HG03175 (cell line): Measurements from ENCODE around the gene TRAPPC10.

Experiments used
- ATAC-seq: cut with Tn5 transposase; IDR thresholded peaks from one replicate; pipeline ENCODE4 v1.9.1; 2021; ENCODE audit warnings: mild to moderate bottlenecking, moderate library complexity; ENCODE audit not compliant: unreplicated experiment

TRAPPC10 gene

GRCh38 chr21:44002511-44002910, 9.6 kb upstream of the TRAPPC10 start:
- no peak for ATAC-seq

GRCh38 chr21:44003307-44003966, 8.7 kb upstream of the TRAPPC10 start:
- ATAC-seq: no peak

DNA sequence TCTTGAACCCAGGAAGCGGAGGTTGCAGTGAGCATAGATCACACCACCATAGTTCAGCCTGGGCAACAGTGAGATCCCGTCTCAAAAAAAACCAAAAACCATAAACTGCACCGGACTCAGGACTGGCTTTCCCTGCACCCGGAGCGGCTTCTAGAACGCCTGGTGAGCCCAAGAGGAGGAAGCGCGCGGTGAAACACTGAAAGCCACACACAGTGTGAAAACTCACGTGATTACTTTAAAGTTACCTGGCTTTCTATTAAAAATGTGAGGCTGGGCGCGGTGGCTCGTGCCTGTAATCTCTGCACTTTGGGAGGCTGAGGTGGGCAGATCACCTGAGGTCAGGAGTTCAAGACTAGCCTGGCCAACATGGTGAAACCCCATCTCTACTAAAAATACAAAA, 7.0 kb upstream of the TRAPPC10 start:
- no peak for ATAC-seq

- ATAC-seq: no peak
Observed at GRCh38 chr21:44005593-44005992, 6.5 kb upstream of the TRAPPC10 start.

DNA sequence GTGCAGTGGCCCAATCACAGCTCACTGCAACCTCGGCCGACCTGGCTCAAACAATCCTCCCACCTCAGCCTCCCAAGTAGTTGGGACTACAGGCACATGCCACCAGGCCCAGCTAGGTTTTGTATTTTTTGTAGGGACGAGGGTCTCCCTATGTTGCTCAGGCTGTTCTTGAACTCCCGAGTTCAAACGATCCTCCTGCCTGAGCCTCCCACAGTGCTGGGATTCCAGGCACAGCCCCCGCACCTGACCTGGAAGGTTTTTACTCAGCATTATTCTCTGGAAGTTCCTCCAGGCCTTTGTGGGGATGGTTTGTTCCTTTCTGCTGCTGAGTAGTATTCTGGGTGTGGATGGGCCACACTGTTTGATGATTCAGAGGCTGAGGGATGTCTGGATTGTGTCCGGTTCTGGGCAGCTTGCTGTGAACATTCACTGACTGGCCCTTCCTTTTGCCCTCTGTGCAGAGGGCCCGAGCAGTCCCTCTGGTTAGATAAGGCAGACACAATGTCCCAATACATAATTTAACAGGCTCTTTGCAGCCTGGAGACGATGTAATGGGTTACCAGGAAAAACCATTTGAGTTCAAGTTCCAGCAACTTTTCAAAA, 6.0 kb upstream of the TRAPPC10 start:
- no peak for ATAC-seq

DNA sequence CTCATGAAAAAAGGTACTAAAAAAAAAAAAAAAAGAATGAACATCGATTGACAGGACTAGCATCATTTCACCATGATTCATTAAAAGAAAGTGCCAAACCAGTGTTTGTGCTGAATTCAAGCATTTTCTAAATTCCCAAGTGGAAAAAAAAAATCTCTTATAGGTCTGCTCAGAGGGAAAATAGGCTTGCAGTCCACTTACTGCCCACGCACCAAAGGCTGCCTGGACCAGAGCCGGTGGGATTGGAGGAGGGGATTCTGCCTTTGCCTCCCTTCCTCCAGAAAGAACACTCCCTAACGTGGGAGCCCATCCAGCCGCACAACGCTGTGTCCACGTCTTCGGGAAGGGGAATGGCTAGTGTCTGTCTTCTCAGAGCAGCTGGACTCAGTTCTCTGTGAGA, 5.5 kb upstream of the TRAPPC10 start:
- no peak for ATAC-seq

GRCh38 chr21:44010429-44010828, 1.7 kb upstream of the TRAPPC10 start:
- ATAC-seq: no peak

DNA sequence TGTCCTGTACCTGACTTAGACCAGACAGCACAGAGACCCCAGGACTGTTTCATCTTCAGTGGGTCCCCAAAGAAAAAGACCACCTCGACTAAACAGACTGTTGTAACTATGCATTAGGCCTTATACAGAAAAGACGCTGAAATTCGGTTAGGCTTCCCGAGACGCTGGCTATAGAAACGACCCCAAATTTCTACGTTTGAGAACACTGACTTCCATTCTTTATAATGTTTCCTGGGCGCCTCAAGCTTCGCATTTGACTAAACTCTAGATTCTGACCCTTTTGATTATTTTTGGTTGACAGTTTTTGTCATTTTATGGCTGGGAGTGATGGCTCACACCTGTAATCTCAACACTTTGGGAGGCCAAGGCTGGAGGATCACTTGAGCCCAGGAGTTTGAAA, 986 bp upstream of the TRAPPC10 start:
- ATAC-seq: no peak

DNA sequence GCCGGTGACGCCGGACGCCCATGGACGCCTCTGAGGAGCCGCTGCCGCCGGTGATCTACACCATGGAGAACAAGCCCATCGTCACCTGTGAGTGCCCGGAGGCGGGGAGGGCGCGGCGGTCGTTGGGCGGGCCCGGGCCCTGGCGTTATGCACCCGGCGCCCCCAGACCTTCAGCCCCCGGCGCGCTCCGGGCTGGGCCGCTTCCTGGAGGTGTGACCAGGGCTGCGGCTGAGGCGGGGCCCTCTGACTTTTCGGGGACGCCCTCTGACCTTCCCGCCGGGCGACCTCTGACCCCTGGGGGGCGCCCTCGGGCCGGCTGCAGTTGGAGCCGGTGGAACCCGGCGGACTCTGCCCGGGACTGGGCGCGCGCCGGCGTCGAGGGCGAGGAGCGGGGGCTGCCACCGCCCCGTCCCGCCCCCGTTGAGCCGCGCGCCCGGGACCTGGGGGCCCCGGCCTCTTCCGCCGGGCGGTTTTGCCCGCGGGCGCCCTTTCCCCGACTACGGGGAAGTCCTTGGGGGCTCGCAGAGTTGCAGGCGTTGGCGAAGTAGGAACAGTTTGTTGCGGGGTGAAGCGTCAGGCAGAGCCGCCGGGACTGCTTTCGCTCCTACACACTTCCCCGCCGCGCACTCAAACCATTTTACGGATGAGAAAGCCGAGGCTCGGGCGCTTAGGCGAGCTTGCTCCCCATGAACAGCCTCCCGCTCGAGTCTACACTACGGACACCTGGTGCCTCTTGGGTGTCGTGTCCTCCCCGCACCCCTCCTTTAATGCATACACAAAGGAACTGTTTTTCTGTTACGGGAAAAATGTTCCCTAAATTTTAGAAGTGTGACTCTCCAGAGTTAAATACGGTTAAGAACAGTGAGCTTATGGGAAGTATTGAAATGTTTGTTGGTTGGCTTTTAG, 618 bp downstream of the TRAPPC10 start:
- peak; percentile 75 for ATAC-seq

GRCh38 chr21:44013380-44014088, 1.4 kb downstream of the TRAPPC10 start:
- no peak for ATAC-seq

DNA sequence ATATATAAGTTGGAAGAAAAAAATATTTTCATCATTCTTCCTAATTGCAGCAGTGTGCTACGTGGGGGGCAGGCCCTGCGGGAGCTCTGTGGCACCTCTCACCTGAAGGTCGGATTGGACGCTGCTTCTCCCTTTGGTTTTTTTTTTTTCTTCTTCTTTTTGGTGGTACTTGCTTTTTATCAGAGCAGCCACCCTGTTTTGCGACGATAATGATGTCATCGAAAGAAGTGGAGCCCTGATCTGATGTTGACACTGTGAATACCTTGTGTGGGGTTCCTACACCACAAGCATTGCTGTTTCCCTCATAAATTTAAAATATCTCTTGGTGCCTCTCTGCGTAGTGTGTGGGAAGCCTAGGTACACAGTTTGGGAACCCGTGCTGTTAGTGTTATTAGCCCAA, 5.5 kb downstream of the TRAPPC10 start:
- no peak for ATAC-seq

GRCh38 chr21:44018127-44018526, 6.0 kb downstream of the TRAPPC10 start:
- no peak for ATAC-seq

GRCh38 chr21:44018813-44019567, 6.9 kb downstream of the TRAPPC10 start:
- ATAC-seq: no peak

GRCh38 chr21:44019568-44019958, 7.5 kb downstream of the TRAPPC10 start:
- no peak for ATAC-seq

DNA sequence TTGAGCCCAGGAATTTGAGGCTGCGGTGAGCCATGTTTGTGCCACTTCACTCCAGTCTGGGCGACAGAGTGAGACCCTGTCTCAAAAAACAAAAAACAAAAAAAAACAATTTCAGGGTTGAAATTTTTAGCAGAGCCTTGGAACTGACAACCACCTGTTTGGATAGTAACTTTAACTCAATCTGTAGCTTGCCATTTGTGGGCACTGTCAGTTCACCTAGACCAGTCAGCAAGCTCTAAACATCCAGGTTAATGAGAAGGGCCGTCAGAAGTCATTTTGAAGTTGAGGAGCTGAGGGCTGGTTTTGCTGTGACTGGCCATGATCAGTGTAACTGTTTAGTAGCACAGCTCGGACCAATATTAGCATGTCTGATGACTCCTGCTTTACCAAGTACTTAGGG, 8.4 kb downstream of the TRAPPC10 start:
- no peak for ATAC-seq

- no peak for ATAC-seq
Observed at GRCh38 chr21:44021064-44021463, 9.0 kb downstream of the TRAPPC10 start.

DNA sequence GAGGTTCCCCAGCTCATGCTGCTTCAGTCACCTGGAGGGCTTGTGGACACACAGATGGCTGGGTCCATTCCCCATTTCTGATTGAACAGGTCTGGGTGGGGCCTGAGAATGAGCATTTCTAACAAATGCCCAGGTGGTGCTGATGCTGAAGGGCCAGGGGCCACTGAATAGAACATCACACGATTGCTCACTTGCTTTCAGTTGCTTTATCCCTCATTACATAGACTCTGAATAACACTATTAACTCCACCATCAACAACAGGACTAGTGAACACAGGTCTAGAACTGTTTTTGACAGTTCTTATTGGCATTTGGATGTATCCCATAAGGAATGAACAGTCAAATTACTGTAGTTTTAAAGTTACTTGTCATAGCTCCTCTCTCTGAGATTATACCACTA, 12.1 kb downstream of the TRAPPC10 start:
- no peak for ATAC-seq

- ATAC-seq: no peak
Observed at GRCh38 chr21:44024887-44025353, 12.8 kb downstream of the TRAPPC10 start.

- ATAC-seq: no peak
Observed at GRCh38 chr21:44027607-44028286, 15.6 kb downstream of the TRAPPC10 start.

- no peak for ATAC-seq
Observed at GRCh38 chr21:44028287-44028659, 16.2 kb downstream of the TRAPPC10 start.
